ENCODE measurements around the gene MLST8.
A peak's percentile ranks its signal among the peaks of the same experiment; 100 is the strongest.

MLST8 gene

DNA sequence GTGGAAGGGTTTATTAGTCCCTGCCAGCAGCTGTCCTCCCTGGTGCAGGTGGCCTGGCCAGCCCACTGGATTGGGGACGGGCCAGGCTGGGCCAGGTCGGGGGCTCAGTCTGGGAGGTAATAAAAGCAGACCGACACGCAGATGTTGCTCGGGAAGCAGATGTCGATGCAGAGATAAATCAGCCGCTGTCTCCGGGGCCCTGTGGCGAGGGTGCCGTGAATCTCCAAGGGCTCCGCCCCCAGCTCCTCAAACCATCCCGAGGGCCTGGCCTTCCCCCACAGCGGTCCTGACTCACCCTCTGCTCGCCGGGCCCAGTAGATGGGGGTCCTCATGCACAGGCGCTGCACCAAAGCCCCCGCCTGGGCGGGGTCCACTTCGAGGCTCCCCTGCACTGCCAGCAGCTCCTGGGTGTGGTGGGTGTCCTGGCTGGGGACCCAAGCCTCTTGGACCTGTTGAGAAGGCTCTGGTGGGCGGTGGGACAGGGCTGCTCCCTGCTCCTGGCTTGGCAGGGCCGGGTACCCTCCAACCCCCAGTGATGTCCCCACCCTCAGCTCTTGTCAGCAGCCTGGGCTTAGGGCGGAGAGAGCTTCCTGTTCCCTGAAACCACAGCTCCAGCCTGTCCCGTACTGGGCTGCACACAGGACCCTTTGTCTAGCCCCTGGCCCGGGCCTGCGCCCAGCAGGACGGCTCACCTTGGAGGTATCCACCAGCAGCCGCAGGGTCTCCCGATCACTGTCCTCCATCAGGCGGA is 4.2 kb downstream of the MLST8 start:
- no peak for DNase-seq

DNA sequence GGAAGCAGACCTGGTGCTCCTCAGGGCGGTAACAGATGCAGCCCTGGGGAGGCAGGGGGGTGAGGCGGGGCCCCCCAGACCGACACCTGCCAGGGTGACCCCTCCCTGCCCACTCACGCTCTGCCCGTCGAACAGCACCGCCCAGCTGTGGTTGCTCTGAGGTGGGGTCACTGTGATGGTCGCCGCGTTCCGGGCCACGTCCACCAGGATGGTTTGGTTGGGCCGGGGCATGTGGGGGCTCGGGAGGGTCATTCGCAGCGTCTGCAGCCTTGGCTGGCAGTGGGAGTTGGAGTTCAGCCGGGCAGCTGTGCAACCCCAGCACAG is 4.7 kb downstream of the MLST8 start:
- DNase-seq: no peak

DNA sequence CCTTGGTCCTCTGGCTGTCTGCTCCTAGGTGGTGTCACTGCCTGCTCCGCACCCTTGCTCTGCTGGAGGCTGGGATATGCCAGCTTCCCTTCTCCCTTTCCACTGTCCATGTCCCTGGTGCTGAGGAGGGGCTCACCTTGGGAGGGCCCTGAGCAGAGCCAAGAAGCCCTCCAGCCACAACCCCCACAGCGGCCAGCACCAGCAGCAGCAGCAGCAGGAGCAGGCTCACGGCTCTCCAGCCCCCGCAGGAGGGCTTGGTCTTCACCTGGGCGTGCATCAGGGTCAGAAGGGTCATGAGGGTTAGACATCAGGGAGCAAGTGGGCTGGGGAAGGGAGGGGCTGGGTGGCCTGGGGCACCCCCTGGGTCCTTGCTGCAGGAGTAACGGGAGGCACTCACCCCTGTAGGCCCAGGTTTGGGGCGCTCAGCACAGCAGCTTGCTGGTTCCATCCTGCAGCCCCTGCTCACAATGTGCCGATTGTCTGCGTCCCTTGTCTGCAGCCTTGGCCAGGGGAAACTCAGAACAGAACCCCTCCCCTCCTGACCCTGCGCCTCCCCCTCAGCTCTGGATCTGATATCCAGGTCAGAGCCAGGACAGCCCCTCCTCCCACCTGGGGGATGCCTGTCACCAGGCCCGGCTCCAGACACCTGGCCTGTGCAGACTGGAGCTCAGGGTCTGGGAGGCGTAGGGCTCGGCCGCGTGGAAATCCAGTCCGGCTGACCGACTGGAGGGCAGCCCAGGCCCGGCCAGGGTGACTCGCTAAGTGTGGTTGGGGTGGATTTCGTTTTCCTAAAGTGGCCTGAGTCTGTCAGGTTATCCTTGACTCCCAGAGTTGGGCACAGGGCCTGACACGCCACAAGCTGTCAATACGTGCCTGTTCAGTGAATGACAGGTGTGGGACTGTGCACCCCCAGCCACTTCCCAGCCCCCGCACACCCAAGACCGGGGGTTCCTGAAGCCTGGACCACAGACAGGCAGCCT is 5.4 kb downstream of the MLST8 start, which contains the start of gene BRICD5:
Gene BRICD5 (minus strand): TSS at position 478 of the 980 bp plus-strand sequence. CDS start 30 bp downstream, at position 448.
- no peak for DNase-seq

DNA sequence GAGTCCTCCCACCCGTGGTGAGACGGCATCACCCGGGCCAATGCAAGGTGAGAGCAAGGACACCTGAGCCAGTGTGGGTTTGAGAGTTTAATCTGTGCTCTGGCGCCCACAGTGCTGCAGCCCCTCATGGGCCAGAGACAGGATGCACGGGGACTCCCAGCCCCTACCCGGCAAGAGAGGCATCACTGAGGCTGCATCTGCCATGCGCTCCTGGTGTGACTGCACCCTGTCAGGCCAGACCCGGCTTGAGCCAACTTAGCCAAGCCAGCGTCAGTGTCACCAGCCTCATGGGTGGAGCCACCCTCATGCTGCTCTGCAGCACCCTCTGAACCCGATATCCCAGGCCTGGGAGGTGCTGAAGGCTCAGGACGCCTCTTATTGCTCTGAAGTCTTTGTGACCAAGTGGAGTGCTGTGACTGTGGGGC is 6.7 kb downstream of the MLST8 start:
- DNase-seq: no peak

DNA sequence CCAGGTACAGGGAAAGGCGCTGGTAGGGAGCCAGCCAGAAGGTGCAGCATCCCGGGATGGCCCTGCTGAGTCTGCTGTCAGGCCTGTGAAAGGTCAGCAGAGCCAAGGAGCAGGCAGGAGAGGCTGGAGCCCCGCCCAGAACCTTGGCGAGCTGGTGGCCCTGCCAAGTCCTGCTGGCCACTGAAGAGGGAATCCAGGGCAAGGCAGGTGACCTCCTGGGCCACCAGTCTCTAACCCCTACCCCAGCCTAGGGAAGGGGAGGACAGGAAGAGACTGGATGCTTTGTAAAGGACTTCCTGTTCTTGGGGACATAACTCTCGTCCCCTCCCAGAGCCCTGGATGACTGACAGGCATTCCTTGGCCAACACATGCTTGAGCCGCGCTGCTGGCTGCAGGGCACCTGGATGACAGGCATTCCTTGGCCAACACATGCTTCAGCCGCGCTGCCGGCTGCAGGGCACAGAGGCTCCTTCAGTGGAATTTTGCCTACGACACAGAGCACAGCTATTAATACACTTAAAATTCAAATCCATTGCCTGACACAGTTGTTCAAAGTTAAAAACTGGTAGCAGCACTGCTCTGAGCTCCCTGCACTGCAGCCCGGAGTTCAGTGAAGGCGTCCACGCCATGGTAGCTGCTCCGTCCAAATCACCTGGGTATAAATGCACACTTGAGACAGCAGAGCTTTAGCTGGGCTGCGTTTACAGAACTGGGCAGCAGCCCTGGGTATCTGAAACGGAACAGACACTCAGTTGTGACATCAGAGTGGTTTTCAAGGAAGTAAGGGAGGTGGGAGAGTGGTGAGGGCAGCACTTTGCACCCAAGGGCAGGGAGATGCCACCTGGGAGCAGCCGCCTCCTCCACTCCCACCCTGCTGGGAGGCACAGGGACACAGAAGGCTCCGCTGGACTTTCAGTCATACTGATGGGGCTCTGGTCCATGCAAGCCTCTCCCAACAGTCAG is 7.4 kb downstream of the MLST8 start:
- DNase-seq: no peak

DNA sequence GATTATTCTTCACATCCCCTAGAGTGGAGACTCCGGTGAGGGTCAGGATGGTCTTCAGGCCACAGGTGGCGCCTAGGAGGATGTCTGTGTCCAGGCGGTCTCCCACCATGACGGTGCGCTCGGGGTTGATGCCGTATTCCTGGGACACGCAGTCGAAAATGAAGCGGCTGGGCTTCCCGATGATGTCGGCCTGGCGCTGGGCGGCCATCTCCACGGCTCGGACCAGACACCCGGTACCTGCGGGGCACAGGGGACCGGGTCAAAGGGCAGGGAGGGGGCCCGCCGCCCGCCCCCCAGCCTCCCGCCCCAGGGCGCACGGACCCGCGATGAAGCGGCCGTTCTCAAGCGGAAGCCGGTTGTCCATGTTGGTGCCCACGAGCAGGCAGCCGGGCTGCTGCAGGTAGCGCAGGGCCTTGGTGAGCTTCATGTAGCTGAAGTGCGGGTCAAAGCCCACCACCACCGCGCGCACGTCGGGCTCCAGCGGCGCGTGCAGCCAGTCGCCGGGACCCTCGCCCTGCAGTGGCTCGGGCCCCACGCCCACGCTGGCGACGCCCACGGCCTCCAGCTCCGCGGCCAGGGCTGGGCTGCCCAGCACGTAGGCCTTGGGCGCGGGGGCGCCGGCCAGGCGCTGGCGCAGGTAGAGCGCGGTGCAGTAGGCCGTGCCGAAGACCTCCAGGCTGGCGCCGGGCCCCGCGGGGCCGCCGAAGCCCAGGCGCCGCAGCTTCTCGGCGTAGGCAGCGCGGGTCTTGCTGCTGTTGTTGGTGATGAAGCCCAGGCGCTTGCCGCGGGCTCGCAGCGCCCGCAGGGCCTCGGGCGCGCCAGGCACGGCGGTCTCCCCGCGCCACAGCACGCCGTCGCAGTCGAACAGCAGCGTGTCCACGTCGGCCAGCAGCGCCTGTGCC is 8.8 kb downstream of the MLST8 start:
- peak; percentile 69 for DNase-seq

DNA sequence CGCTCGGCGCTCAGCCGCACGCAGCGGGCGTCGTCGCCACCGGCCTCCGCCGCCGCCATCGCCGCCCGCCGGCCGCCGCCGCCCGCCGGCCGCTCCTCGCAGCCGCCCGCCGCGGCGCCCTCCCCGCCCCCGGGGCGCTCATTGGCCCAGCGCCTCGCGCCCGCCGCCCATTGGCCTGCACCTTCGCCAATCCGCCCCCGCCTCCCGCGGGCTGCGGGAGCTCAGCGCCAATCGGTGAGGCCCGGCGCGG is 9.4 kb downstream of the MLST8 start, which contains the start of gene PGP:
Gene PGP (minus strand): TSS at position 122 of the 250 bp plus-strand sequence. CDS start 63 bp downstream, at position 59.
- DNase-seq: no peak

DNA sequence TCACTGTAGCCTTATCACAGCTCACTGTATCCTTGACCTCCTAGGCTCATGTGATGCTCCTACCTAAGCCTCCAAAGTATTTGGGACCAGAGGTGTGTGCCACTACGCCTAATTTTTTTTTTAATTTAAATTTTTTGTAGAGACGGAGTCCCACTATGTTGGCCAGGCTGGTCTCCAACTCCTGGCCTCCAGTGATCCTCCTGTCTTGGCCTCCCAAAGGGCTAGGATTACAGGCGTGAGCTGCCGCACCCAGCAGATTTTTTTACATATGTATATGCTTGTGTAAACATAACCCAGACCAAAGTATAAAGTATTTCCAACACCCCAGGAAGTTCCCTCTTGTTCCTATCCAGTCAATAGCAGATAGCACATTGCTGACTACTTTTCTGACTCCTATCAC is 11.1 kb downstream of the MLST8 start:
- DNase-seq: no peak

DNA sequence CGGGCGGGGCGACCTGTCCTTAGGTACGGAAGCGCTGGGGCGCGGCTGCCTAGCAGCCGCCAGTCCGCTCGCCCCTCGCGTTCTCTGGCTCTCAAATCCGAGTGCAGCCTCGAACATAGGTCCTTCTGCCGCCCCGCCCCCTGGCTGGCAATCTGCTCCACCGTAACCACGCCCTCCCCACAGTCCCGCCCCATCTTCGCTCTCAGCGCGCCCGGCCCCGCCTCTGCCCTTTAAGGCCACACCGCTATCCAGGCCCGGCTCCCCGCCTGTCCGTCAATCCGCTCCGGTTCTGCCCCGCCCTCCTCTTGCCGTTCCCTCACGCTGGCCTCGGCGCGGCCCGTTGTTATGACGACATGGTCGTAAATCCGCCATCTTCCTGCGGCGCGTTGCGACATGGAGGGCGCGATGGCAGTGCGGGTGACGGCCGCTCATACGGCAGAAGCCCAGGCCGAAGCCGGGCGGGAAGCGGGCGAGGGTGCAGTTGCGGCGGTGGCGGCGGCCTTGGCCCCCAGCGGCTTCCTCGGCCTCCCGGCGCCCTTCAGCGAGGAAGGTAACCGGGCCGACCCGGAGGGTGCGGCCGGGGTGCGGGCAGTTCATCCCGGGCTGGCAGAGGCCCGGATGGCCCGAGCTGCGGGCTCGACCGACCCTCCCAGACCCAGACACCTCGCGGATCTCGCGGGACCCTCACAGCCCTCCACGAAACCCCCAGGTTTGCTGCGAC is 18.1 kb downstream of the MLST8 start, which contains the start of gene E4F1:
Gene E4F1 (plus strand): TSS at position 371 of the 721 bp plus-strand sequence. CDS start 23 bp downstream, at position 394.
- peak; percentile 100 for DNase-seq

DNA sequence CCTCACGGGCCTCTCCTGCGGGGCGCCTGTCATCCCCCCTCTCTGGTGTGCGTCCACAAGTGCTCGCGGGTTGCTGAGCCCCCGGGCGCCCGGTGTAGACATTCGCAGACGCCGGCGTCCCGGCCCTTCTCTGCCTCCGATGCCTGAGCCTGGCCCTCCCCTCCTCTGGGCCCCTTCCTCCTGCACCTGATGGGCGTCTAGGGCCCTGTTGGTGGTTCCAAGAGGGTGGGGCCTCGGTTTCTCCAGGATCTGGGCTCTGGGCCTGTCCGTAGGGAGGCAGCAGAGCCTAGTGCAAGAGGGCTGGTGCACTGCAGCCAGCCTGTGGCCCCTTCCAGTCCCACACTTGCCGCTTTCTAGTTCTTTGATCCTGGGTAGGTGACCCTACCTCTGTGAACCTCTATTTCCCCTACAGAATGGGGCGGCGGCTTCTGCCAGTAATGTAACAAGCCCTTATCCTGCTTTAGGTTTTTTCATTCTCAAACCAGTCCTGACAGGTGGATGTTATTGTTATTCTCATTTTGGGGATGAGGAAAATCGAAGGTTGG is 18.8 kb downstream of the MLST8 start:
- DNase-seq: peak; percentile 72

DNA sequence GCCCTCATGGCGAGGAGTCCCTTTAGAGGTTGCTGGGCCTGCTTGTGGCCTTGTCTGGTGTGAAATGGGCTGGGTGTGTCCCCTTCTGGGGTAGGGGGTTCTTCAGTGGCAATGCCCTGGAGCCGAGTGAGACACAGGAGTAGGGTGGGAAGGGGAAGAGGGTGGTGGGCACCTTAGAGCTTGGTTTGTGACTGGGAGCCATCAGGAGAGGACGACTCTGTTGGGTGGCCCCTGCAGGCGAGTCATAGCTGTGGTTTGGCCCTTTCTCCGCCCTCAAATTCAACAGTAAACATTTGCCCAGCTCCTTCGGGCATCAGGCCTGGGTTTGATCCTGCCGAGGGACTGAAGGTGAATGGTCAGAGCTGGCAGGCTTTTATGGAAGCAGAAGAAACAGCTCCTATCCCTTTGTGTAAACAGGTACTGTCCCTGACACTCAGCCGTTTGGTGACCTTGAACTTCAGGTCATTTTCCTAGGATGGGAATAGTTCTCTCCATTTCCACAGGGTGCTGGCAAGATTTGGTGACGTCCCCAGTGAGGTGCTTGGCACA is 21.1 kb downstream of the MLST8 start:
- no peak for DNase-seq

DNA sequence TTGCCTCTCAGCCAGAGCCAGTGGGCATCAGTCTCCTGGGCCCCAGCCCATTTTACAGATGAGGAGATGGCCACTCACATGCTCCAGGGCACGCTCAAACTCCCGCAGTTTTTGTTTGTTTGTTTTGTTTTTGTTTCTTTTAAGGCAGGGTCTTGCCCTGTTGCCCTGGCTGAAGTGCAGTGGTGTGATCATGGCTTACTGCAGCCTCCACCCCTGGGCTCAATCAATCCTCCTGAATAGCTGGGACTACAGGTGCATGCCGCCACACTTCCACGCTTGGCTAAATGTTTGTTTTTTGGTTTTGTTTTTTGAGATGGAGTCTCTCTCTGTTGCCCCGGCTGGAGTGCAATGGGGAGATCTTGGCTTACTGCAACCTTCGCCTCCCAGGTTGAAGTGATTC is 21.7 kb downstream of the MLST8 start:
- no peak for DNase-seq

DNA sequence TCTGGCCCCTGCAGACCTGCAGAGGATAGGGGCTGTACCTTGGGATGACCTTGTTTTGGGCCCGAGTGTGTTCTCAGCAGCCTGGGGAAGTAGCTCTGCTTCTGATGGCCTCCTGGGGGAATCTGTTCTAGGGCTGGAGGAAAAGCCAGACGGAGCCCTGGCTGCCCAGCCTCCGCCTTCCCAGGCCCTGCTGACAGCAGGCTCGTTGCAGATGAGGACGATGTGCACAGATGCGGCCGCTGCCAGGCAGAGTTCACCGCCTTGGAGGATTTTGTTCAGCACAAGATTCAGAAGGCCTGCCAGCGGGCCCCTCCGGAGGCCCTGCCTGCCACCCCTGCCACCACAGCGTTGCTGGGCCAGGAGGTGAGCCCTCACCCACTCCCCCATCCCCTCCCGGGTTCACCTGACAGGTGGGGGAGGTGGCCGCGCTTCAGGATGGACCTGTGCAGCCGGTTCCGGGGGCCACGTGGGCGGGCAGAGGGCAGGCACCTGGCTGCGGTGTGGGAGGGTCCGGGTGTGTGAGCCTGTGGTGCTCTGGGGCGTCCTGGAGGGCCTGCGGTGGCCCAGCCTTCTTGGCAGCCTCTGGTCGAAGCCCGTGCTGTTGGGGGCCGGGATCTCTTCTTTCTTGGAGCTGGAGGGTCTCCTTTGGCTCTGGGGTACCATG is 23.0 kb downstream of the MLST8 start:
- DNase-seq: no peak

DNA sequence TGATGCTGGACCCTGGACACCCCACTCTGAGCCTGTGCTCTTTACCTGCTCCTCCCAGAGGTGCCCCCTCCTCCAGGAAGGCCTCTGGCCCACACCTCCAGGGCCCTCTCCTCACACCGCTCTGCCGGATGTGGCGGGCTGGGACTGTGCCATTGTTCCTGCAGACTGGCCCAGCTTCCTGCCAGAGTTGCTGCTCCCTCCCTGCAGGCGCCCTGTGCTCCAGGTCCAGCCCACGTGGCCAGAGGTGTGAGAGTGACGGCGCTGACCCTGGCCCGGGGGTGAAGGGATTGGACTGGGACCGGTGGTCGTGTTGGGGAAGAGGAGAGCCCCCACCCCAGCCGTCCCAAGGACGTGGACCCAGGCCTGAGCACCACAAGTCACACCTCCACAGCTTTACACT is 23.8 kb downstream of the MLST8 start:
- no peak for DNase-seq

DNA sequence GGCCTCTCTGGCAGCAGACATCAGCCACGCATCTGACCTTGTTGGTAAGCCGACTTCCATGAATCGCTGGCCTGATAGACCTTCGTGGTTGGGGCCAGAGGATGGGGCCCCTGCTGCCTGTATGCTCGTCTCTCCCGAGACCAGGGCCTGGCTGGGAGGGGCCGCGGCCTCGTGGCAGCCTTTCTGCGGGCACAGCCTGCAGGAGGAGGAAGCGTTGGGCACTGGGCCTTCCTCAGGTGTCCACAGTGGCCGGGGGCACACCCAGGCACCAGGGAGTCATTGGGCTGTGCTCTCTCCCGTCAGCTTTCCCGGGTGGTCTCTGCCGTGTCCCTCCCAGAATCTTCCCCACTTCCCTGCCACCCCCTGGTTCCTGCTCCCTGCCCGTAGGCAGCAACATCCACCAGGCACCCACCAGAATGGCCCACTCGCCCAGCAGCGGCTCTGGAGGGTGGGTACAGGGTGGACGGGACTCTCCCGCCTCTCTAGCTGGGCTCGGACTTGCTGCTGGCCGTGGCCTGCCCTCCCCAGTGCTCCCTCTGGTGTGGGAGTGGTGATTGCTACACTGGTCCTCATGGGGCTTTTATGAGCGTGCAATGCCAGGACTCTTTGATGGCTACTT is 24.5 kb downstream of the MLST8 start:
- no peak for DNase-seq

DNA sequence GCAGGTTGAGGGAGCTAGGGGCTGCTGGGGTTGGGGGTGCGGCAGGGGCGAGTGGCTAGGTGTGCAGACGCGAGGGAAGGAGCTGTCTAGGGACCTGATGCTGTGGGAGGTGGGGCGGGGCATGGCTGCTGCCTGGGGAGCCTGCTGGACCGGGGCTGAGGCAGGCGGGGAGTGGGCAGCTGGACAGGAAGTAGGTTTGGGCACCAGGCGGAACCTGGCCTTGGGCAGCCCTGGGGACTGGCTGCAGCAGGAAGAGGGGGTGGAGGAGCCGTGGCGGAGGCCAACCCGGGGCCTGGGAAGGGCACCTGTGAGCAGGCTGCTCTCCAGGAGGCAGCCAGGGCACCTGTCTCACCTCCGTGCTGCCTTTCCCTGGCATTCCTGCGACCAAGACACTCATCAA is 25.1 kb downstream of the MLST8 start:
- DNase-seq: no peak

DNA sequence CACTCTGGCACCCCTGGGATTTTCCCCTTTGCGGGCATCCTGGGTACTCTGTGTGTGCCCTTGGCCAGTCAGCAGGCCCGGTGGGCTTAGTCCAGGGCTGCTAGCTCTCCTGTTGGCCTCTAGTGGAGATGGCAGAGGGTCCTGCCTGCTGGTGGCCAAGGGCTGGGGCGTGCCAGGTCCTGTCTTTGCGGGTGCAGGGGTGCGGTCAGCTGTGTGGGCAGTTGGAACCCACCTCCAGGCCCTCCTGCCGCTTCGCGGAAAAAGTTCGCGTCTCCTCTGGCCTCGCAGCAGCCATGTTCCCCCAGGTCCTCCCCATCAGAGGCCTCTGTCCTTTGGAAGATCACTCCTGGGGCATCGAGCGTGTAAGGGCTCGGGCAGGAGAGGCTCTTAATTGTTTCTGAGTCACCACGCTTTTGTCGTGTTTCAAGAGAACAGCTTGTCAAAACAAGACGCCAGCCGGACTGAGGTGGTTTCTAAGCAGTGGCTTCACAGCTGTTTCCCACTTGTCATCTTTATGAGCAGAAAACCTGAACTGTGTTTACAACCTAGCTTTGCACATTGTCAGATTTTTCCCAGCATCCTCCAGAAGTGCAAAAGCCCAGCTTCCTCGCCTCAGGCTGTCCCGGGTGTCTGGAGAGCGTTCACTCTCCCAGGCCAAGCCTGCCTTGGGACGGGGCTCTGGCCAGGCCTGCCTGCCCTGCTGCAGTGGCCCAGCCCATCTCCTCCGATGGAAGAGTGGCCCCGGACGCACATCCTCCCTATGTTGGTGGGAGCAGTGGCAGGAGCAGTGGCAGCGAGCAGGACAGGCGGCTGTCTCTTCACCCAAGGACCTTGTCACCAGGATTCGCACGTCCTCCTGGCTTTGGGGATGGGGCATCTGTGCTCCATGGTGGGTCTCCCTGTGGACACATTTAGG is 26.0 kb downstream of the MLST8 start:
- DNase-seq: no peak
